Breast epithelium (tissue), 3 donors: ENCODE measurements around the gene HGFAC.

Source experiments
- CTCF ChIP-seq, 3 donors: fragments of 450-650 bp; IDR thresholded peaks; one replicate each; pipeline ENCODE4 v1.5.1; 2016 to 2017; ENCODE audit warnings: antibody characterized with exemption in 3 of 3, mild to moderate bottlenecking in 3 of 3, moderate library complexity in 3 of 3
- POLR2A ChIP-seq: fragments of 450-650 bp; IDR thresholded peaks from one replicate; pipeline ENCODE4 v1.6.1; 2016; ENCODE audit warnings: antibody characterized with exemption, mild to moderate bottlenecking, moderate library complexity
- POLR2AphosphoS5 ChIP-seq, 3 donors: sonication (generic); formaldehyde crosslinking; IDR thresholded peaks; one replicate each; pipeline ENCODE4 v1.6.1; 2017; ENCODE audit warnings: antibody characterized with exemption in 3 of 3

DNA sequence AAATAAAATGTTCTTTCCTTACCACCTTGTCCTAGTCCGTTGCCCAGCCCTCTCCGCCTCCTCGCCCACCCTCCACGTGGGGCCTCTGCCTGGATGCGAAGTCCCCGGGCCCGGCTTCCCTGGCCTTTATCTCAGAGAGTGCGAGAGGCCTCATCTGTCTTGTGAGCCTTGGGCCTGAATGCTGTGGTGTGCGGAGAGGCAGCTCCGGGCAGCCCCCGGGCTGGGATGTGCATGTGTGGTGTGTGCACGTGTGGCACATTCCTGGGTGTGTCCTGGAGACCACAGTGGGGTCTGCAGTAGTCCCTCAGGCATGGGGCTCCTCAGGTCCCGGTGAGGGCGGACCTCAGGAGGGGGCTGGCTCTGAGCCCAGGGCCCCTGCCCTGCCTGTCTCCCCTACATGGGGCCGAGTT lies 52.7 kb downstream of the HGFAC start:
- TF ChIP-seq POLR2A (no peak), CTCF (IDR thresholded peaks at IDR 0.05) (no peak), POLR2AphosphoS5 (IDR thresholded peaks at IDR 0.05) (no peak)
